Stimulated activated CD8-positive, alpha-beta memory T cell treated with anti-CD3 and anti-CD28 coated beads, Interleukin-15, amount 100 ng/mL, for 4 hours (primary cell): ENCODE results near the gene COL8A2.

Source experiments
- DNase-seq, 2 donors: peaks; one replicate each; pipeline ENCODE4 v3.0.0-alpha.2; 2020; ENCODE audit warnings: low read depth in 2 of 2

The COL8A2 gene

DNA sequence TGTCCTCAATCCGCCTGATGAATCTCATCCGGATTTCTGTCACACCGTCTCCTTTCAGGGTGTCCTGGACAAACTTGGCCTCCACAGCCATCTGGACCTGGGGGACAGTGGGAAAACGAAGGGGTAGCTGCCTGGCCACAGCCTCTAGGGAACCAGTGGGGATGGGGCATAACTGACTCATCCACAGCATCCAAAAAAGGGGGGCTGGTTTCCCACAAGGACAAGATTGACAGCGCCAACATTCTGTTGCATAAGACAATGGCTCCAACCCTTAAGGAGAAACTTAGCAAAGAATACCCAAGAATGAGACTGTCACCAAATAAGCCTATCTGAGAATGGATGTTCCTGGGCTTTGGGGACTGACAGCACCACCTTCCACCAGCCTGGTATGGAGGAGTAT lies 12.2 kb upstream of the COL8A2 start:
- DNase-seq, result no peak

DNA sequence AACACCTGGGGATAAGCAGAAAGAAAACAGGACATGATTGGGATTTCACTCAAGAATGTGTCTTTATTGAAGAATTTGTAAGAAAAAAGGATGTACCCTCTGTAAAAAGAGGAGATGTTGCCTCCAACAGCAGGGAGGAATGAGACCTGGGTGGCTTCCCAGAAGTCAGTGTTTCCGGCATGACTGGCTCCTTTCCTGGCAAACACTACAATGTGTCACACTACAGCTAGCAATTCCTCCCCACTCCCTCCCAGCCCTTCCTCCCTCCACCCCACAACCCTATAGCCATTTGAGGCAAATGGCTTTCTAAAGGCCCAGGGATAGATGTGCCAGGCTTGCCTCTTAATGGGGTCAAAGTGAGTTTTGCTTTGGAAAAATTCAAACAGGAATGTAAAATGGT lies 11.5 kb upstream of the COL8A2 start:
- DNase-seq, result no peak

DNA sequence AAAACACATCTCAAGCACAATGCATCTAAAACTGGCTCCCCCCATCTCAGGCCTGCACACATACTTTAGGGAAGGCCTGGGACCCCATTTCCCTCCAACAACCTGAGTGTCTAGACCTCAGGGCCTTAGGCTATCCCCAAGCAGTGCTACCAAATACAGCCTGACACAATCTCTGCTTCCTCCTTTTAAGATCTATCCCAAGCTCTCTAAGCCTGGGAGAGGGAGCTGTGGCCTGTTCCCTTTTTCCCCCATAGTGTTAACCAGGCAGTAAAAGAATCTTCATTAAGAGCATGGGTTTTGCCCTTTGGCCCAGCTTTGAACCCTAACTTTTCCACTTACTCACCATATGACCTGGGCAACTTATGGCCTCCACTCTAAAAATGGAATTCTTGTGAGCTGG lies 10.8 kb upstream of the COL8A2 start:
- DNase-seq, result no peak

DNA sequence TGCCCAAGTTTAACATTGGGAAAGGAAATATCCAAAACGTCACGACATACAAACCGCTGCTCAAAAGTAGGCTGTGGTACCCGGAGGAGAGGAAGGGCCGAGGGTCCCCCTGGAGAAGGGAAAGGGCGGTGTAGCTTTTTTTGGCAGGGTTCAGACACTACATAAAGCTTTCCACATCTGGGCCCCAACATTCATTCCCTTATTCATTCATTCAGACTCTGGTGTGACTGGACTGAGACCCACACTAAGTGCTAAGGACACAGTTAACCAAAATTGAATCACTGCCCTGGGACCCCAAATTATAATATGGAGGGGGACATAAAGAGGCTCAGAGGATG lies 10.3 kb upstream of the COL8A2 start:
- DNase-seq, result no peak

DNA sequence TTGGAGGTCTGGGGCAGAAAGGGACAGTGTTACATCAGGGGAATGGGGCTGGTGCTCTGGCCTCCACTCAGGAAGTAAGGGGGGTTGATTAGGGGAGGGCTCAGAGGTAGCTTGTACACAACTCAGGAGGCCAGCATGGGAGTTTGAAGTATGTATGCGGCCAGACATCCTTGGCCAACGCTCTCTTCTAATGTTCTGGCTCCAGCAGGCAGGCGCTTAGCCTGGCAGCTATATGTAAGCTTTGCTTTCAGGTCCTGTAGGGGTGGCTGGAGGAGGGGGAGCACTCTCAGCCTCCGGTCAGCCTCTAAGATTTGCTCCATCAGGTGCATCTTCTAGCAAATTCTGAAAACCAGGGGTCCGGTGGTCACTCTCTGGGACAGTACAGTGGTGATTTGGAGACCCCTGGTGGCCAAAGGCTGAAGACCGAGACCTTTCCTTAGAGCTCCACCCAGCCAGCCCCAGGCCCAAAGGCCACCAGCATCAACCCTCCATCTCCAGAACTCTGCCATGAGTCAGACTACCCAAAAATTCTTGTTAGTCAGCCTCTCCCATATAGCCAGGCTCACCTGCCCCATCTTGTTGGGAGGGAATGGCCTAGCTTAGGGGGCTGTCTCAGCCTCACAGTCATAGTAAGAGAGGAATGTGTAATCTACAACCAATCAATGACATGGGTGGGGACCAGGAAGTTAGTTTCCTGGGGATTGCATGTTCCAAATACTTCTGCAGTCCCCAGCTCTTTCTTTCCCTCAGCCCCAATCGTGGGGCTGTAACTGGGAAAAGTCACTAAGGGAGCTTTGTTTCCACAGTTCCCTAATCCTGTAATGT lies 9.7 kb upstream of the COL8A2 start:
- DNase-seq, result no peak

DNA sequence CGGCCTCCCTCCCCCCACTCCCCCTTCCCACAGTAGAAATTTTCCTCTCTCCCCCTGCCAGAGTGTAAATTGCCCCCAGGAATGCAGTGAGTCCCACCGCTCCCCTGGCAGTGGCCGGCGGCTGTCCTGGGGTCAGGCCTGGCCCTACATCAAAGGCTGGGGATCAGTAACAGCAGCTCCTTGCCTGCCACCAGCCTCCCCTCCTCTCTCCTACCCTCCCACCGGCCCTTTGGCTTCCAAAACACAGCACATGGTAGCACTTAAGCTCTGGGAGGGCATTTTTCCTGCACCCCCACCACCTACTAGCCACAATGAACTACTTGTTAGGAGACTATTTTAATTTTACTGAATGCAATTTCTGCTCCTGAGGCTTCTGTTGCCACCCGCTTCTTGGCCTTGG lies 9.0 kb upstream of the COL8A2 start:
- no peak for DNase-seq

DNA sequence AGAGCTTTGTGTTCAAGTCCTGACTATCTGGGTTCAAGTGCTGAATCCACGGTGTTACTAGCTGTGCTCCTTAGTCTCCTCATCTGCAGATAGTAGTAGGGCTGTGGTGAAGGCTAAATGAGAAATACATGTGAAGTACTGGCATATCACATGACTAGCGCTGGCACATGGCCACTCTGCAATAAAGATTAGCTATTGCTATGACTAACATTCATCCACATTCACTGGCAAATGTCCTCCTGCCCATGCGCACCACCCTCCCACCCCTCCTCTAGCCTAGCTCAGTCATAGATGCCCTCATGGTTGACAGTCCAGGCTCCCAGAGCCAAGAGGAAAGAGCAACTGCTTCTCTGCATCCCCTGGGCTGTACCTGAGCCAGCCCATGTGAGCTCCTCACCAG lies 8.5 kb upstream of the COL8A2 start:
- no peak for DNase-seq

DNA sequence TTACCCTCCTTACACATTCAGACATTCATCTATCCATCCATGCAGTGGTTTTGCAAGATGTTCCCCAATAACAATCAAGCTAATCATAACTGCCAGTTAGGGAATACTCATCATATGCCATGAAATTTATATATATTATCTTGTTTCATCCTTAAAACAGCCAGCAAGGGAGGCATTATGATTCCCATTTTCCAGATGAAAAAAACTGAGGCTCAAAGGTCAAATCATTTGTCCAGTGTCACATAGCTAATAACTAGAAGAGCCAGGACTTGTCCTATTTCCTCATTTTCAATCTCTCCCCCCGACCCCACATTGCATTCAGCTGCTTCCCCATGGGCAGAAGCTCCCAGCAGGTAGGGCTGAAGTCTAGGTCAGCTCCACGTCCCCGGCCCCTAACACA lies 7.0 kb upstream of the COL8A2 start:
- DNase-seq, result no peak

DNA sequence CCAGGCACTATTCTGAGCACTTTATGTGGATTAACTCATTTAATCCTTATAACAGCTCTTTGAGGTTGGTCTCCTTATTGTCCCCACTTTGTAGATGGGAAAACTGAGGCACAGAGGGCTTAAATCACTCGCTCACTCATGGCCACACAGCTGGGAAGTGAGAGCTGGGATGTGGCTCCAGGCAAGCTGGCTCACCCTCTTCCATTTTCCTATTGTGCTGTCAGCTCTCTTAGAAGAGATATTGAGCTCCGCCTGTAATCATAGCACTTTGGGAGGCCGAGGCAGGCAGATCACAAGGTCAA lies 3.8 kb upstream of the COL8A2 start:
- no peak for DNase-seq

DNA sequence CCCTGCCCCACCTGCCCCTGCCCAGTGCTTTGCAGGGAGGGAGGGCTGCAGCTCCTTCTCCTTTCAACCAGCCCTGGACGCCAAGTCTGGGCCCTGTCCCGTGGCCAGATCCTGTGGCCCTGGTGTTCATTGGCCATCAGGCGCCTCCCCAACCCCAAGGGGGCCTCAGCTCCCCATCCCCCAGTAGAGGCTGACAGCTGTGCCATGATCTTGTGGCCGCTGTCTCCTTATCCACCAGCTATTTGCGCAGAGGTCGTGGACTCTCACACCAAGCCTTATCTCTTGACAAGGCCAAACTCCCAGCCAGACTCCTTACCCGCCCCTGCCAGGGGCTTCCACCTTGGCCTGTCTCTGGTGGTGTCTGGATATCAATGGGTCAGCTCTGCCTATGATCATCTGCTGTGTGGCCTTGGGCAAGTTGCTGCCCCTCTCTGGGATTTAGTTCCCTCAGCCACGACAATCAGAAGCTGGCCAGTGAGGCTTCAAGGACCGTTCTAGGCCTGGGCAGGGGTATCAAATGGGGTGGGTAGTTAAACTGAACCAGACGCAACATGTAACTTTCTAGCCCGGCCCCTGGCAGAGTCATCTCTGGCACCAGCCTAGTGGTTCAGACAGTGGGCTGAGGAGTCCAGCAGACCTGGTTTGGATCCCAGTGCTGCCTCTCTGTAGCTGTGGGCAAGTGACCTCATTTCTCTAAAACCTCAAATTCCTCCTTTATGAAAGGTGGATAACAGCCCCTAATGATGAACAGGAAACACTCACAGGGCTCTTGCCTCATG lies 3.3 kb upstream of the COL8A2 start:
- DNase-seq, result no peak

DNA sequence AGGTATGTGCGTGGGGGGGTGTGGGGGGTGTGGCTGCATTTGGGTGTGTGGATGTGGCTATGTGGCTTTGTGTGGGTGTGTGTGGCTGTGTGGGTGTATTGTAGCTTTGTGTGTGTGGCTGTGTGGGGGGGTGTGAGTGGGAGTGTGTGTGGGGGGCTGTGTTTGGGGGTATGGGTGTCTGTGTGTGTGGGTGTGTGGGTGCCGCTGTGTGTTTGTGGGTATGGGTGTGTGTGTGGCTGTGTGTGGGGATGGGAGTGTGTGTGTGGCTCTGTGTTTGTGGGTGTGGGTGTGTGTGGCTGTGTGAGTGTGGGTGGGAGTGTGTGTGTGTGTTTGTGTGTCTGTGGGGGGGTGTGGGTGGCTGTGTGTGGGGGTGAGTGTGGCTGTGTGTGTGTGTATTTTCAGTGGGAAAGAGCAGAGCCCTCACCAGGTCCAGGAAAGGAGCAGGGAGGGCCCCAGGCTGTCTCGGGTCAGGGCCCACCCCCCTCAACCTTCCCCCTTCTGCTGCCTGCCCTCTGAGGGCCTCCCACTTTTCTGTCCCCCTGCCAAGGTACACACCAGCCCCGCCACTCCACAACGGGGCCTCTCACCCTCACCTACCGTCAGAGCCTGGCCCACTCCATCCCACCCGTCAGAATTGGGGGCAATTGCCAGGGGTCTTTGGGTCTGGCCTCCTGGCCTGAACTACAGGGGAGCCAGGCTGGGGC lies 1.9 kb upstream of the COL8A2 start:
- DNase-seq, result no peak

DNA sequence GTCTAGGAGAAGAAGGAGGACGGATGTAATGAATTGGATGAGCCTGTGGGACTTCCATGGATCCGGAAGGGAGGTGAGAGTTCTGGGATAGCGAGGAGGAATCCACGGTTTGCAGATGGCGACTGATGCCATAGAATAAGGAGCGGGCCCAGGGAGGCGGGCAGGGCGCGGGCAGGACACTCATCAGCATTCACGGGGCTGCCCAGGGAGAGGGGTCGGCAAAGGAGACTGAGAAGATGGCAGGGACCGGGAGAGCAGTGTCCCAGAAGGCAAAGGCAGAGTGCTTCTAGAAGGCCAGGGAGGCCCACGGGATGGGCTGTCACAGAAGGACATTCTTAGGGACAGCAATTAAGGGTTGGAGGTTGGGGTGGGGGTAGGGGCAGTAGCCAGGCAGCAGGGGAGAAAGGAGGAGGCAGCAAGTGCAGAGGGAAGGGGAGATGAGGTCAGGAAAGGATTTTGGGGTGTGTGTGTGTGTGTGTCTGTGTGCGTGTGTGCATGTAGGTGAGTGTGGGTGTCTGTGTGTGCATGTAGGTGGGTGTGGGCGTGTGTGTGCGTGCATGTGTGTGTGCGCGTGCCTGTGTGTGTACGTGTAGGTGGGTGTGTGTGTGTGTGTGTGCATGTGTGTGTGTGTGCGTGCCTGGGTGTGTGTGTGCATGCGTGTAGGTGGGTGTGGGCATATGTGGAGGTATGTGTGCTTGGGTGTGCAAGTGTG lies 1.1 kb upstream of the COL8A2 start:
- no peak for DNase-seq

DNA sequence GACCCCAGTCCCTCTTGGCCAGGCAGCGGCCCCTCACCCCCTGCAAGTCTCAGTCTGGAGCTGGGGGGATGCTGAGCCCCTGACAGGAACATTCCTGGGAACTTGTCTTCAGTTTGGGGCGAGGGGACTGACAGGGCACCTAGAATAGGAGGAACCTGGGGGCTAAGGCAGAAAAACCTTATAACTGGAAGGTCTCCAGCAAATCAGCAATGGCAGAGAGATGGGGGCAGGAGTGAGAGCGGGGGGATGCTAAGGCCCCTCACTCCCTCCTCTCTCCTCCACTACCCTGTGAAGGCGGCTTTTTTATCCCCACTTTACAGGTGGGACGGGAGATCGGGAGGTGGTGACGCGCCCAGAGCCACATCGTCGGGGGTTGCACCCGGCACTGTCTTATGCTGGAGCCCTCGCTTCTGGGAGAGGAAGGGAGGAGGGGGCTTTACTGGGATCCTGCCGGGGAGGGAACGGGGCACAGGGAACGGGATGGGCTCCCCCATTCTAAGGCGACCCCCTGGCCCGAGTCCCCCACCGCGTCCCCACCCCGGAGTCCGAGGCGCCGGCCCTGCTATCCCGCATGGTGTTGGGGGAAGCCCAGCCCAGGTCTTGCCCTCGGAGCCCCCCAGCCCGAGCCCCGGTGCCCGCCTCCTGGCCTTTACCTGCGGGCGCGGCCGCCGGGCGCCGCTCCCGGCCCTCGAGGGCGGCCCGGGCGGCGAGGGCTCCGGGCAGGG lies 456 bp downstream of the COL8A2 start:
- DNase-seq, result no peak

DNA sequence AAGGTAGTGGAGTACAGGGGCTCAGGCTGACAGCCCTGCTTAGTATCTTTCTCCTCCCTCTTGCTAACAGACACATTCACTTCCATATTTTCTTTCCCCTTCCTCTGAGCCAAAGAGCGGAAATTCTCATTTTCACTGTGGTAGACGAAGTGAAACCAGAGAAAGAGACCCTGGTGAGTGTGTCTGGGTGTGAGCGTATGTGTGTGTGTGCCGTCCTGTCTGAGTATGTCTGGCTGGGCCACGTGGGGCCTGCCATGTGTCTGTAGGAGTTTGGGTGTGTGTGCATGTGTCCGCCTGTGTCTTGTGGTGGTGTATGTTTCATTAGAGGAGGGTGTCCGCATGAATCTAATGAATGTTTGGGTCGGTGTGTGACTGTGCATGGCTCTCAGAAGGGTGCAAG lies 1.7 kb downstream of the COL8A2 start:
- DNase-seq, result no peak

DNA sequence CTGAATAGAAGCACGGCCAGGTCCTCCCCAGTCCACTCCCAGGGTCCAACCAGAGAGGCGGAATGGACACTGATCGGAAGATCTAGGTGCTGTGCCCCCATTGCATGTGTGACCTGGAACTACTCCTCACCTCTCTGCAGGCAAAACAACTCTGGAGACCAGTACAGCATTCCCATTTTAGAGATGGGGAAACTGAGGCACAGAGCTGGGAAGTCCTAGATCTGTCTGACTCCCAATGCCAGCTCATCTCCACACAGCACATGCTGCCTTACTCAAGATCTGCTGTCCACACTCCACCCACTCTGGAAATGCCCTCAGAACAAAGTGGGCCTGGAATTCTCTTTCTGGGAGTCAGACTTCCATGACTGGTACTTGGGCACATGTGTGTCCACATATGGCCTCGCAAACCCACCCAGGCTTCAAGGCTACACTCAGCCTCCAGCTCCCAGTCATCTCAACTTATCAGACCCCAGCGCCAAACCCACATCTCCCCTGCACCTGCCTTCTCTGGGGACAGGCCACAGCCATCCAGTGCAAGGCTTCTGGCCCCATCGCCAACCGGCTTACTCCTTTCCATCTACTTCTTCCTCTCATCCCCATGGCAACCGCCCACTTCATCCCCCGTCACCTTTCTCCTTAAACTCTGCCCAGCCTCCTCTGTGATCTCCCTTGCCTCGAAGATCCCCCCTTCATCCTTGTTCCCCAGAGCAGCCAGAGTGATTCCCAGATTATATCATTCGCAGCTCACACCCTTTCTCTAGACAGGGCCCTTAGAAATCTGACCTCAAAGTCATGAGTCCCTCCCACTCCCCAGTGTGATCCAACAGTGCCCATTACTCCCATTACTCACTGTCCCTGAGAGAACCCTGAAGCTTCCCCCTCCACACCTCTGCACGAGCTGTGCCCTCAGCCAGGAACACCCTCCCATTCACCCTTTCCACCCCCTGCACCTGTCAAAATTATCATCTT lies 2.7 kb downstream of the COL8A2 start:
- DNase-seq, result no peak

DNA sequence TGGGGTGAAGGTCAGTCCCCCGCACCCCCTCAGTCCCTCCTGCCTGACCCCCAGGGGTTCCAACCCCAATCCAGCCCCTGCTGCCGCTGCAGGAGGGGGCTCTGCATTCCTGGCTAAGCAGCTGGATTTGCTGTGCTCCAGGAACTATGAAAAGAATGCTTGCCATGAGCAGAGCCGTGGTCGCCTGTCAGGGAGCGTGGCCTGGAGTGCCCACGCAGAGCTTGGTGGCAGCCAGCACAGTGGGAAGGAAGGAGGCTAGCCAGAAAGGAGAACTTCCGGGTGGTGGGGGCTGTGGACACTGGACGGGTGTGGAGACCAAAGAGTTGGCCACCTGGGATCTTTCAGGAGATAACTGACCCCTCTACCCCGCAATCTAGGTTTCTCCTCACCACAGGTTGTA lies 5.6 kb downstream of the COL8A2 start:
- no peak for DNase-seq

DNA sequence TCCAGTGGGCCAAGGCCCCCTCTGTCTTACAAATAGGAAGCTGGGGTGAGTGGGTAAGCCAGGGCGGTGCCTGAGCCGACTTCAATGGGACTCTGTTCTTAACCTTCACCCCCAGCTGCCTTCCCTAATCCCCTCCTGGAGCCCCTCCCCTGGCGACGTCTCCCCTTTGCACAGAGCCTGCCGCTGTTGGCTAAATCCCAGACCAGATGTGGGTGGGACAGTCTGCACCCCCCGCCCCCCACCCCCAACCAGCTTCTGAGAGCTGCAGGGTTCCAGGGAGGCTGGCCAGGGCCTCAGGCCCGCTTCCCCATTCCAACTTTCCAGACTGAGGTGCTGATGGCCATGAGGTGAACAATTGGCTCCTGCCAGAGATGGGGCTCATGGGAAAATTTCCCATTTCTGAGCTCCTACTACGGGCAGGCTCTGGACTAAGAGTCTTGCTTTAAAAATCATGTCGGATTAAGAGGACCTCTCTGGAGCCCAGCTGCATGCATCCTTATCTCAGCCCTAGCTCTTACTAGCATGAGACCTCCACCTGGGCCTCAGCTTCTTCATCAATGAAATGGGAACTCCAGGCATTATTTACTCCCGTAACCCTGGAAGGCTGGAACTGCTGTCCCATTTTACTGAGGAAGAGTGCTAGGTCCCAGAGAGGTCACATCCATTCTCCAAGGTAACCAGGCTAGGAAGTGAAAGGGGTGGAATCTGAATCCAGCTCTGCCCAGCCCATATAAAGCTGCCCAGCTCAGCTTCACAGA lies 6.4 kb downstream of the COL8A2 start:
- no peak for DNase-seq

DNA sequence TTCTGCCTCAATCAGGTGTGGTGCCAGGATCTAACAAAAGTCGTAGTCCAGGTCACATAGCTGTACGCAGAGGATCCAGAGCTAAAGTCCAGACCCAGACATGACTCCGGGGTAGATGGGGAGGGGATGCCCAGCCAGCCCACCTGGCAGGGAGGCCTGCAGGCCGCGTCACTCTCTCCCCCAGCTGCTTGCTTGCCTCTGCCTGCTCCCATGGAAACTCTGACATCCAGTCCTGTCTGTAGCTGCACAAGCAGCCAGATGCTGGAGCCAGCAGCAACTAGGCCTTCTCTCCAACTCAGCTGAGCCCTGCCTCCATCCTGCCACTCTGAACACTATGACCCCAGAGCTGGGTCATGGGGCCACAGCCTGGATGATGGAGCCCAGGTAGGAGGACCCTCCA lies 8.1 kb downstream of the COL8A2 start:
- no peak for DNase-seq

DNA sequence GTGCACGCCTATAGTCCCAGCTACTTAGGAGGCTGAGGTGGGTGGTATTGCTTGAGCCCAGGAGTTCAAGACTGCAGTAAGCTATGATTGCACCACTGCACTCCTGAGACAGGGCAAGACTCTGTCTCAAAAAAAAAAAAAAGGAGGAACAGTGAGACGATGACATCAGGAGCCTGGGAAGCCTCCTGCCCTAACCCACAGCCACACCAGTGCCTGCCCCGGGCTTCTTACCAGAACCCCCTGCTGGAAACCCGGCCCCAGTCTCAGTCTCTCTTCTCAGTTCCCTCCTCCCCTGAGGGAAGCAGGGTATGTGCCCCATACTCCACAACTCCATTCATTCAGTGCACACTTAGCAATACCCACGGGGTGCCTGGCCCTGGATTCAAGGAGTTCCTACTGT lies 9.1 kb downstream of the COL8A2 start:
- DNase-seq, result no peak

DNA sequence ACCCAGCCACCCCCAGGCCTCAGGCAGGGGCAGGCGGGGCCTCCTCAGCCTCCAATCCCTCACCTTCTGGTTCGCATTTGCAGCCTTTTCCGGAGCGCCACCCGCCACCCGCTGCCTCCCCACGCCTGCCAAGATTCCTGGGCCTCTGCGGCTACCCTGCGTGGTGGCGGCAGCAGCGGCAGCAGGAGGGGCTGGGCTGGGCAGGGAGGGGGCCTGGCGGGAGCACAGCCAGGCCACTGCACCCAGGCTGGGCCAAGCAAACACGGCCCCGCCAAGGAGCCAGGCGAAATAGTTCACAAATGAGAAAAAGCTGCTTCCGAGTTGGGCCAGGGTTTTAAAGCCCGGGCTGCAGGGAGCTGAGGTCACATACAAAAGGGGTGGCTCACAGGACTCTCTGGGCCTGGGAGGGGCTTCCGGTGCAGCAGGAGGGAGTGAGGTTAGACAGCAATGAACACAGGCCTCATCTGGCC lies 9.8 kb downstream of the COL8A2 start:
- no peak for DNase-seq
